ENCODE measurements around the gene COA1. TPM values are rescaled to one million over a fixed set of nuclear protein-coding genes. Genes with fewer than 3 reads are reported as not detected.

The COA1 gene
- total and polyA plus RNA-seq, 2 donors (not counting 3 experiments of a cell fraction or from before 2014, with no cell fraction given), result 38.1 to 55.1 TPM

GRCh38 chr7:43678315-43678714 lies 51.0 kb downstream of the COA1 start:
- H2AFZ ChIP-seq (ENCODE audit: low read depth, low read length), result no peak overlapping the region
- intact Hi-C loops (cut with micrococcal nuclease) (no loop called here), dilution Hi-C loops (cut with MboI; ENCODE audit: extremely low pct_ligation_motif_present, low sequenced_read_pairs) (no loop called here)
- no peak for TF ChIP-seq GATA2 (IDR thresholded peaks at IDR 0.05; ENCODE audit: insufficient read depth, insufficient read length, low read depth, low read length)
- no peak for TF ChIP-seq MYC (IDR thresholded peaks at IDR 0.05; ENCODE audit: low read depth, low read length)
- TF ChIP-seq EZH2 (IDR thresholded peaks at IDR 0.05; ENCODE audit: borderline replicate concordance, low read depth, low read length, severe bottlenecking), result no peak
- TF ChIP-seq MAX (IDR thresholded peaks at IDR 0.05; ENCODE audit: insufficient read depth, insufficient read length), result no peak
- no peak for TF ChIP-seq JUN (IDR thresholded peaks at IDR 0.05; ENCODE audit: borderline replicate concordance, insufficient read depth, insufficient read length, low read depth)
- no peak for TF ChIP-seq FOS (IDR thresholded peaks at IDR 0.05; ENCODE audit: borderline replicate concordance, insufficient read depth, low read length)
- TF ChIP-seq, protein P1, sequence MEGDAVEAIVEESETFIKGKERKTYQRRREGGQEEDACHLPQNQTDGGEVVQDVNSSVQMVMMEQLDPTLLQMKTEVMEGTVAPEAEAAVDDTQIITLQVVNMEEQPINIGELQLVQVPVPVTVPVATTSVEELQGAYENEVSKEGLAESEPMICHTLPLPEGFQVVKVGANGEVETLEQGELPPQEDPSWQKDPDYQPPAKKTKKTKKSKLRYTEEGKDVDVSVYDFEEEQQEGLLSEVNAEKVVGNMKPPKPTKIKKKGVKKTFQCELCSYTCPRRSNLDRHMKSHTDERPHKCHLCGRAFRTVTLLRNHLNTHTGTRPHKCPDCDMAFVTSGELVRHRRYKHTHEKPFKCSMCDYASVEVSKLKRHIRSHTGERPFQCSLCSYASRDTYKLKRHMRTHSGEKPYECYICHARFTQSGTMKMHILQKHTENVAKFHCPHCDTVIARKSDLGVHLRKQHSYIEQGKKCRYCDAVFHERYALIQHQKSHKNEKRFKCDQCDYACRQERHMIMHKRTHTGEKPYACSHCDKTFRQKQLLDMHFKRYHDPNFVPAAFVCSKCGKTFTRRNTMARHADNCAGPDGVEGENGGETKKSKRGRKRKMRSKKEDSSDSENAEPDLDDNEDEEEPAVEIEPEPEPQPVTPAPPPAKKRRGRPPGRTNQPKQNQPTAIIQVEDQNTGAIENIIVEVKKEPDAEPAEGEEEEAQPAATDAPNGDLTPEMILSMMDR (IDR thresholded peaks at IDR 0.05; ENCODE audit: extremely low read depth in 1 of 2, insufficient read depth in 1 of 2, low read depth in 1 of 2, low read length in 2 of 2), result no peak
- TF ChIP-seq POLR2AphosphoS5 (IDR thresholded peaks at IDR 0.05; ENCODE audit: insufficient read depth, low read depth, low read length), result no peak
- no peak for TF ChIP-seq POLR2A (IDR thresholded peaks at IDR 0.05; ENCODE audit: low read depth, low read length)
- no peak overlapping the region for H3K27ac ChIP-seq (ENCODE audit: insufficient read depth, low read depth, low read length)
- no TSS peak for BruUV-seq (replicated peaks)
- H3K4me1 ChIP-seq (ENCODE audit: control insufficient read depth, extremely low read depth, insufficient read depth, low read length), result peaks cover 11% of the 10 kb centered on the region
- no peaks in the 10 kb centered on the region for H3K9me1 ChIP-seq (replicated peaks; ENCODE audit: control insufficient read depth, extremely low read depth, insufficient read depth, low read length)
- no peaks in the 10 kb centered on the region for H4K20me1 ChIP-seq (replicated peaks; ENCODE audit: control insufficient read depth, extremely low read depth, insufficient read depth, low read length)
- no peaks in the 10 kb centered on the region for H3K9me3 ChIP-seq (replicated peaks; ENCODE audit: control insufficient read depth, insufficient read depth, low read length)
- peaks cover 23% of the 10 kb centered on the region for H3K79me2 ChIP-seq (ENCODE audit: control insufficient read depth, insufficient read depth, low read length)
- H3K9ac ChIP-seq (replicated peaks; ENCODE audit: extremely low read depth, insufficient read depth, low read length), result no peak overlapping the region
- CTCF ChIA-PET, result interaction anchor here (0.6 kb wide), 1 partner anchor 95 kb away, joined by 3 read pairs; the partner anchor contains the start of gene STK17A
- POLR2A ChIA-PET, result interaction anchor here (0.7 kb wide), 1 partner anchor 12 kb away, joined by 3 read pairs; no protein-coding TSS in a partner anchor
- DNase-seq (ENCODE audit: low read depth, low spot score) (no peak), FAIRE-seq (no peak)
- no peak overlapping the region for H3K4me3 ChIP-seq (replicated peaks in 1 of 3; ENCODE audit: insufficient read depth in 1 of 3, low read depth in 1 of 3, low read length in 3 of 3)
- H3K36me3 ChIP-seq (ENCODE audit: control insufficient read depth in 2 of 2, extremely low read depth in 1 of 2, insufficient read depth in 2 of 2, low read length in 2 of 2), result no peaks in the 10 kb centered on the region
- H3K27me3 ChIP-seq (ENCODE audit: control insufficient read depth in 2 of 2, insufficient read depth in 2 of 2, low read length in 2 of 2), result no peaks in the 10 kb centered on the region
- no peak overlapping the region for H3K4me2 ChIP-seq (ENCODE audit: insufficient read depth, low read length)
